H4 (cell line): ENCODE data around the gene DEAF1. TPM values are rescaled to one million over a fixed set of nuclear protein-coding genes. Genes with fewer than 3 reads are reported as not detected.
"Not testable (repeated sequence)": the region's sequence is repeated elsewhere in the genome, so short reads cannot be mapped to it uniquely, and the experiment has no call there.

Experiments used
- DNase-seq: peaks from one replicate; pipeline ENCODE4 v3.0.0-alpha.2; 2015; ENCODE audit warnings: low spot score
- total RNA-seq: library from RNA; depleted of rRNA; stranded (reverse); fragments of >200 nt; shearing (Covaris generic); gene quantifications from 2 replicates; pipeline ENCODE4 v1.2.3, GENCODE V29; 2014

The DEAF1 gene
- total RNA-seq, 1 experiment from 2014 or later = 24.9 TPM

DNA sequence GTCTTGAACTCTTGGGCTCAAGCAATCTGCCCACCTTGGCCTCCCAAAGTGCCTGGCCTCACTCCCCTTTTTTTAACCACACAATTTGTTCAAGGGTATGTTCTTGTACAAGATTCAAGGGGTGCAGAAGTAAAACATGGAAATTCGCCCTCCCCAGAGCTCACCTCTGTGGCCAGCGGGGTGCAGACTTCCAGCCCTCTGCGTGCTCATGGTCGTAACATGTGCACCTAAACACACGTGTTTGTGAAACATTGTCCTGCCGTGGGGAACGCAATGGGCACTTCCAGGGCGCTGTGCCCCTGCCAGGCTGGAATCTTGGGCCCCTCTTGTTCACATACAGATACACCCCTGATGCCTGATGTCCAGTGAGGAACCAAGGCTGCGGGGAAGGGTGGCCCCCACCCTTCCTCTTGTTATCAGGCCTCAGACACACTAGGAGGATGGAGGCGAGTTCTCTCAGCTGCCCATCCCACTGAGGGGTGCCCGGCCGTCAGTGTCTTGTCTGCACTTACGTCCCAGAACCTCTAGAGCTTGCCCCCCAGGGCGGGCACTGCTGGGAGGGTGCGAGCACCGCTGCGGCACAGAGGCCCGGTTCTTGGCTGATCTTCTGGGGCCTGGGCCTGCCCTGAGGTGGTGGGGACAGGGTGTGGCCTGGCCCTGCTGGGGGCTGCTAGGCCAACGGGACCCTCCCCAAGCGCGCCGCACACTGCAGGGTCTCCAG, 6.9 kb upstream of the DEAF1 start:
- DNase-seq = no peak

DNA sequence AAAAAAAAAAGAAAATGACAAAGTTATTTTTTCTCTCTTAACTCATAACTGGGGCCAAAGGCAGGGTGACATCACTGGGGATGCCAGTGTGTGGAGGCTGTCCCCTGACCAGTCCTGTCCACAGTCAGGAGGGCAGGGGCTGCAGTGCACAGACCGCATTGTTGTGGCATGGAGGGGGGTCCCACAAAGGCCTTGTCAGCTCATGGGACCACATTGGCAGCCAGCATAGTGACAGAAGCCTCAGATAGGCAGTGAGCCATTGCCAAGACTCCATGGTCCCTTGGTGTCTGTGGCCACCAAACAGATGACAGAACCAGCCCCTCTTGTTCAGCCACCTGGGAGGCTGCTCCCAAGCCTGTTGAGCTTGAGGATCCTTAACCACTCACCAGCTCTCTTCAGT, 4.7 kb upstream of the DEAF1 start:
- DNase-seq = no peak

DNA sequence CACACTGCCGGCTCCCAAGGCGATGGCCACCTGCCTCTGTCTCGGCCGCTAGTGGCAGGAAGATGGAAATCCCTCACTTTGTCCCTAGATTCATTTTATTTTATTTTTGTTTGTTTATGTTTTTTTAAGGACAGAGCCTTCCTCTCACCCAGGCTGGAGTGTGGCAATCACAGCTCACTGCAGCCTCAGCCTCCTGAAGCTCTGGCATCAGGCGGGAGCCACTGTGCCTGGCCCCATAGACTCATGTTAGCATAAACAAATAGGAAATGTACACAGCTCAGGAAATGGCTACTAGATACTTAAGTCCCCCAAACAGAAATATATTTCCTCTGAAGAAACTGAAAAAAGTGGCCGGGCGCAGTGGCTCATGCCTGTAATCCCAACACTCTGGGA, 4.1 kb upstream of the DEAF1 start:
- DNase-seq = no peak

DNA sequence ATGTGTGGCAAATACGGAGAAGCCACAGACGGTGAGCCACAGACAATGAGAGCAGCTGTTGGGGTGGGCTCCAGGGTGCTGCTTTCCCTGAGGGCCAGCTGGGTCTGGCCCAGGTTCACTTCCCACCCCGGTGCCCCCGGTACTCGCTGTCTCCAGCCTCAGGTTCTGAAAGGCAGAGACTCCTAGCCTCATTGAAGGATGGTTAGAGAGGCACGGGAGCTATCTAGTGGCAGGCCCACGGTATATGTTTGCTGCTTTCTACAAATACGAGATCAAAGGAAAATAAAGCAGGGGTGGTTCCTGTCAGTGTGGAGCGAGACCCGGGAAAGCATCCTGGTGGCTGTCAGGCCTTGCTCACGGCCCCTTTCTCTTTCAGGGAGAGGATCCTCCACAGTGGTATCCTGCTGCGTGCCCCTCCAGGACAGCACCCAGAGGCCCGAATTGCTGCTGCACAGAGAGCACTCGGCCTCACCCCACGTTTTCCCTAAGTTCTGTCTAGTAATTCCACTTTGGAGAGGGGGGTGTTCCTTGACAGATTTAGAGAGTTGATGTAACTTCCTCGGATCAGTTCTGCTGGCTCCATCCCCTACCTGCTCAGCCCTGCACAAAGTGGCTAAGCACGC, 3.6 kb upstream of the DEAF1 start:
- DNase-seq = no peak

DNA sequence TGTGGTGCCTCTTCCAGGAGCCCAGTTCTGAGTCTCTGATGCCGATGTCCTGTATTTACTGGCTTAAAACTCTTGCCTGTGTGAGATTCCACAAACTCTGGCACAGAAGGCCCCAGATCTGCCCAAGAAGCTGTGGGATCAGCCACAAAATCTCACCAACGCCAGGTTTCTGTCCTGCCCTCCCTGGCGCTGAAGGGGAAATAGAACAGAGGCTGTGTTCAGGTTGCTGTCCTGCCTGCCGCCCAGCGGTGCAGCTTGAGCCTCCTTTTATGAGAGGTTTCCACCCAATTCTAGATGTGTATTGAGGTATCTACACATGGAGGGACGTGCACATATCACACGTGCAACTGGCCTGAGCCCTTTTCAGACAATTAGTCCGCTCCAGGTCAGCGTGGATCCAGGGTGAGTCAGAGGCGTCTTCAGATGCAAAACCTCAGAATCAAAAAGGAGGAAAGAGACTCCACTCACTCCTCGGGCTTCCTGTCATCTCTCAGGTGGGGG, 2.8 kb upstream of the DEAF1 start:
- DNase-seq = no peak

DNA sequence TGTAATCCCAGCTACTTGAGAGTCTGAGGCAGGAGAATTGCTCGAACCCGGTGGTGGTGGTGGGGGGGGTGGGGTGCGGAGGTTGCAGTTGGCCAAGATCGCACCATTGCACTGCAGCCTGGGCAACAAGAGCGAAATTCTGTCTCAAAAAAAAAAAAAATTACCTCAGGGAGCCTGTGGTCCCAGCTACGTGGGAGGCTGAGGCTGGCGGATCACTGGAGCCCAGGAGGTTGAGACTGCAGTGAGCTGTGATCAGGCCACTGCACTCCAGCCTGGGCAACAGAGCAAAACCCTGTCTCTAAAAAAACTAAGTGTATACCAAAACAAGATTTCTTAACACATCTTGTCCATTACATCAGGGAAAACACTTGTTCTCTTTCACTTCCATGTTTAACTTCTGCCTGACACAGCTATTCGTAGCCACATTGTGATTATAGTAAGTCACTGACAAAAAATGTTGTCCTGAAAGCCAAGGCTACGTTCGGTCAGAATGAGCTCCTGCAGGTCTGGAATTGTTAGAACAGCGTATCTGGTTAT, 2.0 kb upstream of the DEAF1 start:
- no peak for DNase-seq

DNA sequence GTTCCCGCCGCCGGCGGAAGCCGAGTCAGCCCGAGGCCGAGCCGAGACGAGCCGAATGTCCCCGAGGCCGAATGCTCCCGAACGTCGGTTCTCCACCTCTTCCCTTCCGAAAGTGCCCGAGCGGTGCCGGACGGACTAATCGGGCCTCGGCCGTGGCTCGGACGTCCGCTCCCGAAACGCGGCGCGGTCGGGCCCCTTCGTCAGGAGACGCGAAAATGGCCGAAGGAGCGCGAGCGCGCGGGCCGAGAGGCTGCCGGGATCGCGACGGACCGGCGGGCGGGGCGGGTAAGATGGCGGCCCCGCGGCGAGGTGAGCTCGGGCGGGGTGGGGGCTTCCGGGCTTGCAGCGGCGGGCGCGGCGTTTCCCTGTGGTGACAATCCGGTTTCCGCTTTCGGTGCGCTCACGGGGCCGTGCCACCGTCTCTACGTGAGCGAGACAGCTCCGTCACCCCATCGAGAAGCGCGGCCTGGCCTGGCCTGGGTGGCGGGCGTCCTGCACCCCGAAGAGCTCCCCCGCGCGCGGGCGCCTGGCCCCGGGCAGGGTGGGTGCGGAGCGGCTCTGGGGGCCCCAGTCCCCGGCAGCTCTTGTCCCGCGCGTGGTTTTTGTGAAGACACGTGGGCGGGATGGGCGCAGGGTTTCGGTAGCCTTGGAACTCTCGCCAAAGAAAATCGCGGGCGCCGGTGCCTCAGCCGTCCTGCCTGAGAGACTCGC, 671 bp upstream of the DEAF1 start, which contains the start of gene TMEM80:
Gene TMEM80 (plus strand): TSS at position 279 of the 711 bp plus-strand sequence. CDS start 12 bp downstream, at position 291.
- peak; percentile 98 for DNase-seq

DNA sequence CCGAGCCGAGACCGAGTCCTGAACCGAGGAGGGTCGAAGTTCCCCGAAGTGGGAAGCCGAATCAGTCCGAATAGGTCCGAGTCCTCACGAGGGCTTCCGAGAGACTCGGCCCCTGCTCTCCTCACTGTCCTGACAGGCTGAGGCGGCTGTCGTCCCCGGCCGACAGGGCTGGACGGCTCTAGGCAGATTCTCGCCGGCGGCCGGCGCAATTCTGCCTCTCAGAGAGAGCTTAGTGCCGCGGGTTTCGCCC, 191 bp upstream of the DEAF1 start:
- no peak for DNase-seq

DNA sequence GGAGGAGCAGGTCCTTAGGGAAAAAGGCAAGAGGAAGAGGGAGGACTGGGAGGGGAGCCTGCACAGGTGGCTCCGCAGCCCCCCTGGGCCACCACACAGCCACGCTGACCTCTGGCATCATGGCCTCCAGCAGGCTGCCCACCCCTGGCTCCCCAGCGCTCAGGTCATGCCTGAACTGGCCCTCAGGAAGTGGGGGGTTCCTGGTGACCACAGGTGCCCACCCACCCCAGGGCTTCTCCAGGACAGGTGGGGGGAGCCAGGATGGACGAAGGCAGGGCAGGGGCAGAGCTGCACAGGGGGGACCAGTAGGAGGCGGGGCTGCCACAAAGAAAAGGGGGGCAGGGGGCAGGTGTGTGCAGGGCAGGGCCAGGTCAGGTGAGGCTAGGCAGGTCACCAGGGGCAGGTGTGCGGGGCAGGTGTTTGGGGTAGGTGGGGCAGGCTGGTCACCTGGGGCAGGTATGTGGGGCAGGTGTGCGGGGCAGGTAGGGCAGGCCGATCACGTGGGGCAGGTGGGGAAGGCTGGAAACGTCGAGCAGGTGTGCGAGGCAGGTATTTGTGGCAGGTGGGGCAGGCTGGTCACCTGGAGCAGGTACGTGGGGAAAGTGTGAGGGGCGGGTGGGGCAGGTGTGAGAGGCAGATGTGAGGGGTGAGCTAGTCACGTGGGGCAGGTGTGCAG, 997 bp downstream of the DEAF1 start:
- no peak for DNase-seq

DNA sequence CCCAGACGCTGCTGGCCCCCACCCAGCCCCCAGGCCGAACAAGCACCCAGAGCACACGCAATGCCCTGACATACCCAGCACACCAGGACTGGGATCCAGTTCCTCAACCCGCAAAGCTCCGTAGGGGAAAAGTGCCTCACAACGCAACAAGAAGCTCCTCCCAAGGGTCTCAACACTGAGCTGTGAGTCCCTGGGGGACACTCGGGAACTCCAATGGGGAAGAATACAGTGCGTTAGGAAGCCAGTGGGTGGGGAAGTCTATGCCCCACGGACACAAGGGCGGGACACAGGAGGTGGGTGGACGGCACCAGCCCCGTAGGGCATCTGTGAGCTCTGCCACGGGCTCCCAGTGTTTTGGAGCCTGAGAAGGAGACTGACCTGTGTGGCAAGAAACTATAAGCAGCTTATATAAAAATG, 1.6 kb downstream of the DEAF1 start:
- DNase-seq = no peak

DNA sequence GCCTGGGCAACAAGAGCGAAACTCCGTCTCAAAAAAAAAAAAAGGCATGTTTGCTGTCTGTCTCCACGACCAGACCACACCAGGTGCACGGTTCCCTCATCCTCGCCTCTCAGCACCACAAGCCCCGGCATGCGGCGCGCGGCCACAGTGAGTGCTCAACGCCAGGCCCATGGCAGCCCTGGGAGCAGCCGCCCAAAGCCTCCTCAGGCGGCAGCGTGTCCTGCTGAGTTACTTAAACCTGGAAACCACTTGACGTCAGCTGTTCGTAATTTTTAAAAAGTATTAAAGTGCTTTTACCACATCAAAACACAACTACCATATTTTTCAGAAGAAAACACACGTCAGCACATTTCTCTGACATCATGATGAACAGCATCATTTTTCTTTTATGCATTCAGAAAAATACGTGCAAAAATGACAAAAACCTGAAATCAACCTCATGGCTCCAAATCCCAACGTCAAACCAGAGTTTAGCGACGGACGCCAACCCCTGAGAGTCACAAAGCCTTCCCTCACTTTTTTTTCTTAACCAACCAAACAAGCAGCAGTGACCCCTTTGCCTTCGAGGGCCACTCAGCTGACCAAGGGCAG, 2.1 kb downstream of the DEAF1 start:
- no peak for DNase-seq

DNA sequence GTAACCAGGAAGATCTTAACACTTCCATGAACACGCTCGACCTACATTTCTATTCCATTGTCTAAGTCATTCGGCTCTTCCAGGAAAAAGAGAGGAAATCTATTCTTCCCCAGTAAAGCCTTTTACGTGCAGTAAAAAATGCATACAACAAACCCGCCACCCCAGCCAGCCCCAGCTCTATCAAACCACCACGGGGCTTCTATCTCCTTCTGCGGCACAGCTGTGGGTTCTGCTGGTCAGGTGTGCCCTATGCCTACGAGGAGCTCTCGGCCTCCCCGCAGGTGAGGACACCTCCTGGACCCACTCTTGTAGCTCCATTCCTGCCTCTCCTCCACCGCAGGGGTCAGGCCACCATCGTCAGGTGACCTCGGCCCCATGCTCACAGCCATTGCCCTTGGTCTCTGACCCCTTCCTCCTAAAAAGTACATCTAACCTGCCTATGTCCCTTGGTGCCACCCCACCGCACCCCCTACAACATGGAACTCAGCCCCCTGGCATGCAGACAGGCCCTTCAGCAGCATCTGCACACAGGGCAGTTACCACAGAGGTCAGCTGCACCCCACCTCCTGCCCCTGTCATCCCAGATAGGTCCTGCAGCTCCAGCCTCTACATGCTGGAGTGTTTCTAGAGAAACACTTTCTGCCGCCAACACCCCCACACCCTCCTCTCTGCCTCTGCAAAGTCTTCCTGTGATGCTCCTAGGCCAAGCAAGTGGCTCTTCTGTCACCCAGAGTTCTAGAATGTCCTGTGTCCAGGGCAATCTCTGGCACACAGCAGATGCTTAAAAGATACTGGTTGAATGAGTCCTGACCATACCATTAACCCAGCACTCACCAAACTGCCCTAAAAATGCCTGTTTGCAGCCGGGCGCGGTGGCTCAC, 3.1 kb downstream of the DEAF1 start:
- DNase-seq = no peak

DNA sequence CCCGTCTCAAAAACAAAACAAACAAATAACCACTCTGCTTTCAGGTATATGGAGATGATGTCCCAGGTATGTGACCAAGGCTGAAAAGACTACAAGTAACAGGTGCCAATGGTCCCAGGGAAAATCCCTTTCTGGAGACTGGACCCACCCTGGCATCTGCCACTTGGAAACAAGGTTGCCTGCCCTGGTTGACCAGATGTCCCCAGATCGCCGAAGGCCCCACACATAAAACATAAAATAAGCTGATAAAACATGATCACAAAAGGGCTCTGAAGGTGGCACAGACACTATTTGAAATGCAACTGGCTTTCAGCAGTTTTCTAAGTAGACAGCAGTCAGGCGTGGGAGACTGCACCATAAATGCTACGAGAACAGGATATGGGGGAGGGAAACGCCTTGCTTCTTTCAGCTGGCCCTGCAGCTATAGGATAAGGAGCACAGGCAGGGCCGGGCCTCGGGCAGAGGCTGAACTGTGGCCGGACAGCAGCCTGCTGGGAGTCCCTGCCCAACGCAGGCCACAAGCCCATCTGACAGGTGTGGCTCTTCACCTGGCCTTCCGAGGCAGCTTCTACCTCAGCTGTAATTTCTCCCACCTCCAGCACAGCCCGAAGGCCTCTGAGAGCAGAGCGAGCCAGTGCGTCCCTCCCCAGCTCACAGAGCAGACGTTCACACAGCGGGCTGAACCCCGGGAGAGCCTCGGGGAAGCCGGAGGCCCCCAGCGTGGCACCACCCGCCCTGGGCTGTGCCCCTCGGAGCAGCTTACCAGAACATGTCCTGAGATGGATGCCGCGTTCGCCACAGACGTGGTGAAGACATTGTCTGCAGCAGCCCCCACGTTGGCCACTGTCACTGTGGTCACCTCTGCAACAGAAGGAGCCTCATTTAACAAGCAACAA, 4.0 kb downstream of the DEAF1 start:
- DNase-seq = no peak

DNA sequence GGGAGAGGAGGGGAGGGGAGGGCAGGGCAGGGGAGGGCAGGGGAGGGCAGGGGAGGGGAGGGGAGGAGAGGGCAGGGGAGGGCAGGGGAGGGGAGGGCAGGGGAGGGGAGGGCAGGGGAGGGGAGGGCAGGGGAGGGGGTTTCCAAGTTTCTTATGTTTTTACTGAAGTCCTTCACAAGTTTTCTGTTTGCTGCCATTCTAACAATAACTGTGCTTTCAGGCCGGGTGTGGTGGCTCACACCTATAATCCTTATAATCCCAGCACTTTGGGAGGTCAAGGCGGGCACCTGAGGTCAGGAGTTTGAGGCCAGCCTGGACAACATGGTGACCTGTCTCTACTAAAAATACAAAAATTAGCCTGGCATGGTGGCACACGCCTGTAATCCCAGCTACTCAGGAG, 4.8 kb downstream of the DEAF1 start:
- not testable (repeated sequence) for DNase-seq

DNA sequence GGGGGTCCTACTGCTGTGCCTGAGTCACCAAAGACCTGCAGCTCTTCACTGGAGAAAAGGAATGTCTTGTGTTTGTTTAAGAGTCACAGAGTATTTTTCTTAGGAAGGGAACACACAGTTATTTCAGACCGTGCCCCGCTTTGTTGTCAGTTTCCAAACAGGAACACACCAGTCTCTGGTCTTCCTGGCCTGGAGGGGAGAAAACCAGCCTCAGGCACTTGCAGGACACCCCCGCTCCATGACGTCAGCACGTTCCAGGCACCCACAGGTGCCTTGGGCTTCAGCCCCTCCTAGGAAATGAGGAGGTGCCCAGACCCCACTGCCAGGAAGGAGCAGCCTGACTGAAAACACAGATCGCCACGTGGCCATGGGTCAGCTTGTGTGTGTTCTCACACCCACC, 5.4 kb downstream of the DEAF1 start:
- DNase-seq = no peak

DNA sequence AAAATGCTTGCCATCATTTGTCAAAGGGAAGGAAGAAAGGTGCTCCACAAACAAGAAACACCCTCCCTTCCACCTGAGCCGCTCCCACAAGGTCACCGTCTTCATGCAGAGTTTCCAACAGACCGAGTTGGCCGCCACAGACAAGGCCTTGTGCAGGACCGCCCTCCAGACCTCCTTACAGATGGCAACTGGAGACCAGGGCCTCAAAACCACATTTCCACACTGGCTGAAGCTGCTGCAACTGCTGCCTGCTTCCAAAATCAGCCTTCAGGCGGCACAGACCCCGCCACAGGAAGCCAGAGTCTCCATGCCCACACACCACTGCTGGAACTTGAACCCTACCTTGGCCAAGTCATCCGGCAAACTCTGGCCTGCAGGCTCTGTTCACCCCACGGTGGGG, 6.3 kb downstream of the DEAF1 start:
- DNase-seq = no peak

DNA sequence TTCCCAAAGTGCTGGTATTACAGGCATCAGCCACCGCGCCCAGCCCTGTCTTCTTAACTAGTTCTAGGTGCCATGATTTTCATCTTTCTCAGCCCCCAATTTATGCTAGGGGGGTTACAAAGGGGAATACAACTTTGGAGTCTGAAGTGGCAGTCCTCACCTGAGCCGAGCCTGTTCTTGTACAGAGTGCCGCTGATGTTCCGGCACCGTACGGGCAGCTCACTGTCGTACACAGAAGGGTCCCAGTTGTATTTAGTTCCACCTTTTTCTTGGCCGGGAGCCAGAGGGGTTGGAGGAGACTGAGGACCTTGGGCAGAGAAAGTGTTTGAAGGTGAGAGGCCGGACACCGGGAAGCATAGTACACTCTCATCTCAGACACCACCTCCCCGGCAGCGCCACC, 7.3 kb downstream of the DEAF1 start:
- no peak for DNase-seq

DNA sequence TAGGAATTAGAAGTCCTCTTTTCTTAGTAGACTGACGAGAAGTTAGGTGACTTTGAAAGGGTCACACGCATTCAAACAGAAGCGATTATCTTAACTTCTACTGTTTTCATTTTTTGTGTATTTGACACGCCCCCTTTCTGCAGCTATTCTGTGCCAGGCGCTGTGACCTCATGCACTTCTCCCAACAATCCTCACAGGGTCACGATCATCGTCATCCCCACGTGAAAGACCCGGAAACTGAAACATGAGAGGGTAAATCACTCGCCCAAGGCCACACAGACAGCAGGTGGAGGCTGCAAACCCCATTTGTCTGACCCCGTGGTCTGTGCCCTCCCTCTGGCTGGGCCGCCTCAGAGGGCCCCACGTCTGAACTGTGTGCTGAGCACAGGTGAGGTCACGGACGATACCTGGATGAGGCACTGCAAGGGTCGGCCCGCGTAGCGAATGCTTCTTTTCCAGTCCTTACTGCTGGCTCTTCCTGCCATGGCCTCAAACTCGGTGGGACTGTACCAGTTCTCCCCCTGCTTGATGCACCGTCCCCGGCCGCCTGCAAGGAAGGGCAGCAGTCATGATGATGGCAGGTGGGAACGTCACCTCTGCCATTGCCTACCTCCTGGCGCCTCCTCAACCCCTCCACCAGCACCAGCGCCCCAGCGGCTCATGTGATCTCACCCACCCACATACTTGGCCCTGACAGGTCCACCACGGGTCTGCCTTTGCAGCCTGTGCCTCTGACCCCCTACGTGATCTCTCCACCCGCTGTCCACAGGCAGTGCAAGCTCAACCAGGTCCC, 8.4 kb downstream of the DEAF1 start:
- DNase-seq = no peak

DNA sequence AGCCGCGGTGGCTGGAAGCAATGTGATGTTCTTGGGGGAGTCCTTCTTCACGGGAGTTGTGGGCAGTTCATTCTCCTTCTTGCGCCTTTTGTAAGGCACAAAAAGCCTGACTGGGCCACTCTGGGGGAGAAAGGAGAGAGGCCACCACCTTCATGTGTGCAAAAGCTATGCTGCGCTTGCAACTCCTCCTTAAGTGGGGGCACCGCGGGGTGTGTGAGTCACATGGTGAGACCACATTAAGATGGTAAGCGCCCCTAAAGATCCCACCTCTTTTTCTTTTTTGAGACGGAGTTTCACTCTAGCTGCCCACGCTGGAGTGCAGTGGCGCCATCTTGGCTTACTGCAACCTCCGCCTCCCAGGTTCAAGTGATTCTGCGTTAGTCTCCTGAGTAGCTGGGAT, 14.1 kb downstream of the DEAF1 start:
- DNase-seq = no peak
